Muscle of leg (tissue), 11 donors: ENCODE data around the gene RNF2. TPM values are rescaled to one million over a fixed set of nuclear protein-coding genes. Genes with fewer than 3 reads are reported as not detected.

Source experiments
- DNase-seq: peaks from one replicate; pipeline ENCODE4 v3.0.0; 2013
- H3K27ac ChIP-seq: one replicate; pipeline ENCODE4 v1.5.1; 2013; ENCODE audit warnings: mild to moderate bottlenecking, low read length, control low read depth
- H3K27me3 ChIP-seq: one replicate; pipeline ENCODE4 v1.6.1; 2013; ENCODE audit warnings: low read length; ENCODE audit not compliant: control insufficient read depth, insufficient read depth
- H3K36me3 ChIP-seq: one replicate; pipeline ENCODE4 v1.6.1; 2013; ENCODE audit warnings: low read length; ENCODE audit not compliant: control insufficient read depth, insufficient read depth
- H3K4me1 ChIP-seq: one replicate; pipeline ENCODE4 v1.6.1; 2013; ENCODE audit warnings: low read length; ENCODE audit not compliant: control insufficient read depth, insufficient read depth
- H3K4me3 ChIP-seq: one replicate; pipeline ENCODE4 v1.5.1; 2013; ENCODE audit warnings: low read length, control low read depth
- H3K9me3 ChIP-seq: replicated peaks from 2 replicates; pipeline ENCODE4 v1.6.1; 2013; ENCODE audit warnings: low read depth, low read length; ENCODE audit not compliant: control insufficient read depth
- WGBS: methylation state at CpG from one replicate; pipeline ENCODE4 v1.1.5; 2013; ENCODE audit warnings: missing lambda C conversion rate; ENCODE audit not compliant: insufficient coverage; 5-methylcytosine and 5-hydroxymethylcytosine counted together
- polyA plus RNA-seq, 8 donors: library from polyadenylated mRNA; unstranded; fragments of 120-200 nt; gene quantifications; one replicate each; pipeline versions ENCODE4 v1.2.1 to v1.2.3, GENCODE V29; 2013; ENCODE audit warnings: inconsistent platforms in 1 of 8, low replicate concordance in 1 of 8; ENCODE audit not compliant: insufficient read length in 8 of 8, insufficient read depth in 1 of 8
- total RNA-seq: library from RNA; stranded (reverse); fragments of 120-200 nt; gene quantifications from one replicate; pipeline ENCODE4 v1.2.4, GENCODE V29; 2013

The RNF2 gene
- total and polyA plus RNA-seq, 9 donors, result 28.4 to 44.8 (median 34.6) TPM

- Histone ChIP-seq H3K36me3 (no peaks in the 10 kb centered on the region), H3K27ac (no peak overlapping the region), H3K4me3 (no peak overlapping the region), H3K4me1 (no peaks in the 10 kb centered on the region), H3K9me3 (no peaks in the 10 kb centered on the region), H3K27me3 (no peaks in the 10 kb centered on the region)
- 100% methylated on average over 2 of the region's 3 CpGs for WGBS
- no peak for DNase-seq
Observed at GRCh38 chr1:185017966-185018365, 27.4 kb upstream of the RNF2 start.

GRCh38 chr1:185027252-185027882, 18.0 kb upstream of the RNF2 start:
- Histone ChIP-seq H3K27ac (no peak overlapping the region), H3K4me3 (no peak overlapping the region), H3K36me3 (no peaks in the 10 kb centered on the region), H3K9me3 (peaks cover 18% of the 10 kb centered on the region), H3K4me1 (no peaks in the 10 kb centered on the region), H3K27me3 (no peaks in the 10 kb centered on the region)
- DNase-seq, result no peak
- WGBS, result 98% methylated on average over 4 of the region's 4 CpGs

- no peaks in the 10 kb centered on the region for H3K9me3 ChIP-seq
- H3K36me3 ChIP-seq, result no peaks in the 10 kb centered on the region
- DNase-seq, result peak; percentile 73
- no CpG with 5 or more reads among the region's 3 CpGs for WGBS
- no peaks in the 10 kb centered on the region for H3K4me1 ChIP-seq
- H3K27ac ChIP-seq, result peak overlapping the region; percentile 49
- H3K27me3 ChIP-seq, result no peaks in the 10 kb centered on the region
- H3K4me3 ChIP-seq, result no peak overlapping the region
Observed at GRCh38 chr1:185033686-185034085, 11.7 kb upstream of the RNF2 start.

- H3K36me3 ChIP-seq, result no peaks in the 10 kb centered on the region
- H3K9me3 ChIP-seq, result no peaks in the 10 kb centered on the region
- peaks cover 2% of the 10 kb centered on the region for H3K4me1 ChIP-seq
- no peak for DNase-seq
- no peak overlapping the region for H3K4me3 ChIP-seq
- WGBS, result no CpG with 5 or more reads among the region's 1 CpG
- no peaks in the 10 kb centered on the region for H3K27me3 ChIP-seq
- no peak overlapping the region for H3K27ac ChIP-seq
Observed at GRCh38 chr1:185035258-185035657, 10.1 kb upstream of the RNF2 start.

GRCh38 chr1:185038813-185039376, 6.5 kb upstream of the RNF2 start:
- no peaks in the 10 kb centered on the region for H3K9me3 ChIP-seq
- no peak overlapping the region for H3K4me3 ChIP-seq
- DNase-seq, result peak; percentile 54
- H3K27me3 ChIP-seq, result no peaks in the 10 kb centered on the region
- no CpG with 5 or more reads among the region's 7 CpGs for WGBS
- no peaks in the 10 kb centered on the region for H3K36me3 ChIP-seq
- H3K4me1 ChIP-seq, result peaks cover 4% of the 10 kb centered on the region
- peak overlapping the region; percentile 79 for H3K27ac ChIP-seq

- peak; percentile 95 for DNase-seq
- Histone ChIP-seq H3K9me3 (no peaks in the 10 kb centered on the region), H3K27me3 (no peaks in the 10 kb centered on the region), H3K4me3 (no peak overlapping the region), H3K36me3 (no peaks in the 10 kb centered on the region), H3K27ac (peak overlapping the region; percentile 79), H3K4me1 (peaks cover 4% of the 10 kb centered on the region)
- WGBS, result no CpG with 5 or more reads among the region's 4 CpGs
Observed at GRCh38 chr1:185039726-185040407, 5.5 kb upstream of the RNF2 start.

GRCh38 chr1:185040408-185040735, 5.0 kb upstream of the RNF2 start:
- Histone ChIP-seq H3K4me1 (peaks cover 4% of the 10 kb centered on the region), H3K36me3 (no peaks in the 10 kb centered on the region), H3K27ac (peak overlapping the region; percentile 79), H3K9me3 (no peaks in the 10 kb centered on the region), H3K27me3 (no peaks in the 10 kb centered on the region), H3K4me3 (no peak overlapping the region)
- DNase-seq, result no peak
- WGBS, result no CpG with 5 or more reads among the region's 1 CpG

GRCh38 chr1:185041742-185042141, 3.6 kb upstream of the RNF2 start:
- Histone ChIP-seq H3K36me3 (no peaks in the 10 kb centered on the region), H3K4me1 (peaks cover 4% of the 10 kb centered on the region), H3K4me3 (no peak overlapping the region), H3K27me3 (no peaks in the 10 kb centered on the region), H3K9me3 (no peaks in the 10 kb centered on the region), H3K27ac (no peak overlapping the region)
- no CpG with 5 or more reads among the region's 1 CpG for WGBS
- DNase-seq, result no peak

GRCh38 chr1:185042737-185043136, 2.6 kb upstream of the RNF2 start:
- no peaks in the 10 kb centered on the region for H3K27me3 ChIP-seq
- no peak overlapping the region for H3K27ac ChIP-seq
- no peak overlapping the region for H3K4me3 ChIP-seq
- WGBS, result 60% methylated on average over 1 of the region's 6 CpGs
- peaks cover 4% of the 10 kb centered on the region for H3K4me1 ChIP-seq
- H3K9me3 ChIP-seq, result no peaks in the 10 kb centered on the region
- no peaks in the 10 kb centered on the region for H3K36me3 ChIP-seq
- DNase-seq, result no peak

GRCh38 chr1:185044387-185044786, 971 bp upstream of the RNF2 start:
- Histone ChIP-seq H3K9me3 (no peaks in the 10 kb centered on the region), H3K27me3 (no peaks in the 10 kb centered on the region), H3K4me1 (peaks cover 5% of the 10 kb centered on the region), H3K27ac (peak overlapping the region; percentile 88), H3K36me3 (no peaks in the 10 kb centered on the region), H3K4me3 (no peak overlapping the region)
- WGBS, result 69% methylated on average over 4 of the region's 8 CpGs
- peak; percentile 44 for DNase-seq
